ENCODE results near the gene MPDZ.

Gene MPDZ

GRCh38 chr9:13070612-13071595 is 208.6 kb downstream of the MPDZ start:
- no peak for DNase-seq

- DNase-seq: no peak
Measured at GRCh38 chr9:13069498-13069897, 210.0 kb downstream of the MPDZ start.

GRCh38 chr9:13064676-13065075 is 214.8 kb downstream of the MPDZ start:
- DNase-seq: no peak

GRCh38 chr9:13063880-13064459 is 215.5 kb downstream of the MPDZ start:
- no peak for DNase-seq

GRCh38 chr9:13061390-13061789 is 218.1 kb downstream of the MPDZ start:
- no peak for DNase-seq
